Fibroblast of skin of left quadriceps (primary cell): ENCODE data around the gene CCSER1.
"Not testable (repeated sequence)": the region's sequence is repeated elsewhere in the genome, so short reads cannot be mapped to it uniquely, and the experiment has no call there.

ENCODE experiments used
- DNase-seq, 2 experiments: peaks; one replicate each; pipeline ENCODE4 v3.0.0-alpha.2; 2013; ENCODE audit warnings: low read depth in 2 of 2

CCSER1 gene

GRCh38 chr4:91280551-91281290 is 1153.5 kb downstream of the CCSER1 start:
- DNase-seq: no peak

GRCh38 chr4:91282217-91282616 is 1155.0 kb downstream of the CCSER1 start:
- DNase-seq: no peak

GRCh38 chr4:91283726-91284230 is 1156.6 kb downstream of the CCSER1 start:
- no peak for DNase-seq

- DNase-seq: no peak
Observed at GRCh38 chr4:91284480-91284879, 1157.3 kb downstream of the CCSER1 start.

- DNase-seq: no peak
Observed at GRCh38 chr4:91285487-91285886, 1158.3 kb downstream of the CCSER1 start.

GRCh38 chr4:91288702-91289311 is 1161.6 kb downstream of the CCSER1 start:
- DNase-seq: no peak

GRCh38 chr4:91298156-91298700 is 1171.0 kb downstream of the CCSER1 start:
- no peak for DNase-seq

GRCh38 chr4:91298824-91299223 is 1171.6 kb downstream of the CCSER1 start:
- DNase-seq: no peak

- no peak for DNase-seq
Observed at GRCh38 chr4:91302120-91302519, 1174.9 kb downstream of the CCSER1 start.

GRCh38 chr4:91304292-91304691 is 1177.1 kb downstream of the CCSER1 start:
- no peak for DNase-seq

GRCh38 chr4:91317434-91317833 is 1190.2 kb downstream of the CCSER1 start:
- no peak for DNase-seq

GRCh38 chr4:91319556-91320268 is 1192.5 kb downstream of the CCSER1 start:
- DNase-seq: no peak

GRCh38 chr4:91322961-91323360 is 1195.8 kb downstream of the CCSER1 start:
- DNase-seq: no peak

- peak; percentile 10 to 21 for DNase-seq
Observed at GRCh38 chr4:91325495-91325894, 1198.3 kb downstream of the CCSER1 start.

GRCh38 chr4:91326167-91326566 is 1199.0 kb downstream of the CCSER1 start:
- DNase-seq: not testable (repeated sequence)

- no peak for DNase-seq
Observed at GRCh38 chr4:91330555-91331137, 1203.5 kb downstream of the CCSER1 start.

- no peak for DNase-seq
Observed at GRCh38 chr4:91340822-91341221, 1213.6 kb downstream of the CCSER1 start.

GRCh38 chr4:91345632-91346031 is 1218.4 kb downstream of the CCSER1 start:
- DNase-seq: no peak

- not testable (repeated sequence) for DNase-seq
Observed at GRCh38 chr4:91356496-91356895, 1229.3 kb downstream of the CCSER1 start.

GRCh38 chr4:91358016-91358415 is 1230.8 kb downstream of the CCSER1 start:
- DNase-seq: not testable (repeated sequence)

- not testable (repeated sequence) for DNase-seq
Observed at GRCh38 chr4:91358621-91359020, 1231.4 kb downstream of the CCSER1 start.
